Kidney (tissue), 14 donors: ENCODE results near the gene PACSIN2. TPM values are rescaled to one million over a fixed set of nuclear protein-coding genes. Genes with fewer than 3 reads are reported as not detected.
A peak's percentile ranks its signal among the peaks of the same experiment; 100 is the strongest.

Source experiments
- DNase-seq, 5 donors: peaks; one replicate each; pipeline ENCODE4 v3.0.0-alpha.2; 2013 to 2020
- FAIRE-seq: peaks from 2 replicates; lab custom pipeline; 2012; peaks lifted over from hg19 to GRCh38; lab: Jason Lieb, UNC
- H3K27ac ChIP-seq, 2 donors: one replicate each; pipeline ENCODE4 v1.7.0; 2013; ENCODE audit warnings: low read depth in 2 of 2, low read length in 2 of 2, inconsistent platforms in 1 of 2
- H3K27me3 ChIP-seq: one replicate; pipeline ENCODE4 v1.7.1; 2013; ENCODE audit warnings: low read length, inconsistent platforms; ENCODE audit not compliant: control insufficient read depth, insufficient read depth
- H3K36me3 ChIP-seq, 3 donors: one replicate each; pipeline versions ENCODE4 v1.7.0 to v1.7.1; 2013; ENCODE audit warnings: low read length in 3 of 3, control low read depth in 1 of 3, inconsistent platforms in 1 of 3; ENCODE audit not compliant: insufficient read depth in 3 of 3, control insufficient read depth in 2 of 3
- H3K4me1 ChIP-seq, 3 donors: one replicate each; pipeline versions ENCODE4 v1.7.0 to v1.7.1; 2013; ENCODE audit warnings: low read length in 3 of 3, inconsistent platforms in 1 of 3, low read depth in 1 of 3; ENCODE audit not compliant: control insufficient read depth in 2 of 3, insufficient read depth in 2 of 3
- H3K4me3 ChIP-seq, 3 donors: one replicate each; pipeline versions ENCODE4 v1.7.0 to v1.8.1; 2013; ENCODE audit warnings: low read length in 3 of 3, control low read depth in 1 of 3, inconsistent platforms in 1 of 3
- H3K9ac ChIP-seq, 3 donors: one replicate each; pipeline versions ENCODE4 v1.7.0 to v1.7.1; 2013; ENCODE audit warnings: low read length in 3 of 3, control low read depth in 1 of 3, inconsistent platforms in 1 of 3
- H3K9me3 ChIP-seq, 3 donors: one replicate each; pipeline versions ENCODE4 v1.7.0 to v1.7.1; 2013; ENCODE audit warnings: low read length in 3 of 3, control low read depth in 1 of 3, inconsistent platforms in 1 of 3; ENCODE audit not compliant: control insufficient read depth in 2 of 3, insufficient read depth in 1 of 3
- CTCF ChIP-seq: IDR thresholded peaks from 3 replicates; pipeline ENCODE4 v1.5.1; 2012; ENCODE audit warnings: mild to moderate bottlenecking, moderate library complexity, borderline replicate concordance; ENCODE audit not compliant: insufficient read depth; ENCODE audit errors: extremely low read depth
- intact Hi-C: fragments of 100-400 bp; cut with DNase I; formaldehyde crosslinking; loops from one replicate; pipeline ENCODE4 v1.11.1; 2022
- polyA plus RNA-seq: library from polyadenylated mRNA; stranded (reverse); fragments of 350-450 nt; fragmentation: Illumina TruSeq; extraction: RNeasy Lipid Tissue Mini Kit (QIAGEN cat#74804); gene quantifications from one replicate; pipeline ENCODE4 v1.2.3, GENCODE V29; 2014; ENCODE audit warnings: low read depth, low replicate concordance; ENCODE audit not compliant: insufficient read depth
- total RNA-seq: library from RNA; stranded (reverse); fragmentation: NEBNext Ultra II Directional; extraction: Animal tissue kit (Norgen Biotek cat#: 25700); gene quantifications from one replicate; pipeline ENCODE4 v1.2.1, GENCODE V29; 2021
- donor health status: control.
- donor health status: control.
- donor health status: control.
- donor health status: control.
- donor health status: control.
- donor health status: DM: yes; HTN: yes; CAD: no.
- donor health status: Normal renal cell carcinoma (clear cell type).

The PACSIN2 gene
- total and polyA plus RNA-seq, 2 donors from 2014 or later, result 56.3 to 105 TPM

GRCh38 chr22:42820045-42820763 lies 194.7 kb downstream of the PACSIN2 start:
- Histone ChIP-seq H3K36me3 (peaks cover 3 to 16% (median 10%) of the 10 kb centered on the region in 3 donors), H3K27ac (peak overlapping the region; percentile 7 to 13), H3K9ac (peak overlapping the region in 1 of 3 donors; percentile 39), H3K27me3 (no peaks in the 10 kb centered on the region), H3K4me1 (peaks cover 0 to 11% (median 8%) of the 10 kb centered on the region in 3 donors), H3K4me3 (peak overlapping the region in 2 of 3 donors; percentile 3 to 10), H3K9me3 (no peaks in the 10 kb centered on the region)
- DNase-seq (peak in 2 of 5 donors; percentile 54 to 81), FAIRE-seq (peak; percentile 6)
- intact Hi-C loops, result no loop called here
- TF ChIP-seq CTCF, result peak; percentile 79

Other genes with a start within 250 kb of the PACSIN2 start
- 97.3 TPM for gene ARFGAP3, start 157.9 kb downstream of the PACSIN2 start, total RNA-seq
- 29.9 TPM for gene ARFGAP3, start 157.9 kb downstream of the PACSIN2 start, polyA plus RNA-seq
- 8.4 TPM for gene TTLL1, start 74.2 kb upstream of the PACSIN2 start, total RNA-seq
- gene TTLL1, start 74.2 kb upstream of the PACSIN2 start, polyA plus RNA-seq, result 11.5 TPM
- gene BIK, start 95.6 kb upstream of the PACSIN2 start, total RNA-seq, result 4.7 TPM
- 4.8 TPM for gene BIK, start 95.6 kb upstream of the PACSIN2 start, polyA plus RNA-seq
- gene MCAT, start 128.2 kb upstream of the PACSIN2 start, total RNA-seq, result 24.8 TPM
- 74.7 TPM for gene MCAT, start 128.2 kb upstream of the PACSIN2 start, polyA plus RNA-seq
- gene TSPO, start 136.4 kb upstream of the PACSIN2 start, total RNA-seq, result 134 TPM
- gene TSPO, start 136.4 kb upstream of the PACSIN2 start, polyA plus RNA-seq, result 173 TPM
- gene TTLL12, start 172.0 kb upstream of the PACSIN2 start, total RNA-seq, result 26.3 TPM
- gene TTLL12, start 172.0 kb upstream of the PACSIN2 start, polyA plus RNA-seq, result 11.5 TPM